K562 (cell line): ENCODE measurements around the gene HEXIM1. TPM values are rescaled to one million over a fixed set of nuclear protein-coding genes. Genes with fewer than 3 reads are reported as not detected.

Experiments
- CBFB ChIP-seq: sonication (generic); formaldehyde crosslinking; IDR thresholded peaks from 2 replicates; pipeline ENCODE4 v1.4.0; 2020; ENCODE audit warnings: mild to moderate bottlenecking, missing genetic modification reagents
- CREBBP ChIP-seq: IDR thresholded peaks from one replicate; pipeline ENCODE4 v1.6.1; 2012; ENCODE audit warnings: low read depth, mild to moderate bottlenecking, control low read depth, inconsistent platforms, low read length
- DNMT1 ChIP-seq: fragments of 450-650 bp; IDR thresholded peaks from 2 replicates; pipeline ENCODE4 v1.6.1; 2016; ENCODE audit warnings: antibody characterized with exemption, mild to moderate bottlenecking
- FIP1L1 ChIP-seq: fragments of 200-400 bp; formaldehyde crosslinking; IDR thresholded peaks from 2 replicates; pipeline ENCODE4 v1.6.1; 2018; ENCODE audit warnings: mild to moderate bottlenecking, low read depth, low read length; ENCODE audit not compliant: poor library complexity, severe bottlenecking
- FOXA3 ChIP-seq, 2 experiments: fragments of 450-650 bp in 1 of 2; sonication (generic) in 1 of 2; formaldehyde crosslinking; IDR thresholded peaks in 1 of 2; conservative IDR thresholded peaks in 1 of 2; 2 replicates each; pipeline versions ENCODE4 v1.4.0 to v1.8.0; 2020 to 2022; ENCODE audit warnings: mild to moderate bottlenecking in 2 of 2, missing genetic modification reagents in 1 of 2
- PML ChIP-seq: IDR thresholded peaks from 2 replicates; pipeline ENCODE4 v1.6.1; 2012; ENCODE audit warnings: low read length, inconsistent platforms
- POU5F1 ChIP-seq: fragments of 150-350 bp; IDR thresholded peaks from 2 replicates; pipeline ENCODE4 v1.6.1; 2014; ENCODE audit warnings: borderline replicate concordance, low read length, low read depth, mild to moderate bottlenecking; ENCODE audit not compliant: partially characterized antibody
- PRPF4 ChIP-seq: fragments of 200-400 bp; formaldehyde crosslinking; IDR thresholded peaks from one replicate; pipeline ENCODE4 v1.6.1; 2017; ENCODE audit warnings: low read length, low read depth, mild to moderate bottlenecking; ENCODE audit not compliant: insufficient read depth, poor library complexity, severe bottlenecking
- PTBP1 ChIP-seq: fragments of 200-400 bp; formaldehyde crosslinking; IDR thresholded peaks from 2 replicates; pipeline ENCODE4 v1.6.1; 2017; ENCODE audit warnings: low read depth, low read length
- TAF1 ChIP-seq: IDR thresholded peaks from 2 replicates; pipeline ENCODE4 v1.6.1; 2011; ENCODE audit warnings: mild to moderate bottlenecking, low read length, moderate library complexity; ENCODE audit not compliant: insufficient read depth, control insufficient read depth, severe bottlenecking; ENCODE audit errors: extremely low read depth
- ZFP36 ChIP-seq: fragments of 150-350 bp; IDR thresholded peaks from 2 replicates; pipeline ENCODE4 v1.6.1; 2018; ENCODE audit warnings: low read length, low read depth; ENCODE audit not compliant: partially characterized antibody
- ZNF184 ChIP-seq: sonication (generic); formaldehyde crosslinking; IDR thresholded peaks from 2 replicates; pipeline ENCODE4 v1.5.0; 2020; ENCODE audit warnings: missing genetic modification reagents
- polyA plus RNA-seq, 8 experiments: library from polyadenylated mRNA; depleted of rRNA in 4 of 8; stranded (reverse) in 5 of 8; unstranded in 3 of 8; fragments of >200 nt; fragmentation: Nextera tagmentation in 2 of 8; fragmentation: Illumina TruSeq in 1 of 8; extraction: Ambion mirVana in 2 of 8; extraction: Trizol in 1 of 8; gene quantifications; 2 replicates each; pipeline versions ENCODE4 v1.2.1 to v1.2.3, GENCODE V29; 2011 to 2014; ENCODE audit warnings: inconsistent platforms in 1 of 8, missing spikeins in 1 of 8
- total RNA-seq, 7 experiments: library from RNA; depleted of rRNA in 6 of 7; stranded (reverse); fragments of >200 nt in 6 of 7; fragmentation: Illumina TruSeq in 2 of 7; extraction: Trizol in 2 of 7; gene quantifications; 2 replicates each; pipeline versions ENCODE4 v1.2.1 to v1.2.3, GENCODE V29; 2011 to 2021; ENCODE audit warnings: low replicate concordance in 1 of 7
- TF ChIP-seq, protein P1 (sequence below): fragments of 450-650 bp; IDR thresholded peaks from 2 replicates; pipeline ENCODE4 v1.6.1; 2016; ENCODE audit warnings: mild to moderate bottlenecking
- TF ChIP-seq, protein P2 (sequence below), 2 experiments: fragments of 450-650 bp; IDR thresholded peaks; 2 replicates each; pipeline ENCODE4 v1.6.1; 2018; ENCODE audit warnings: mild to moderate bottlenecking in 2 of 2, low read depth in 1 of 2; ENCODE audit not compliant: partially characterized antibody in 2 of 2
- TF ChIP-seq, protein P3 (sequence below): sonication (generic); formaldehyde crosslinking; IDR thresholded peaks from 2 replicates; pipeline ENCODE4 v1.8.1; 2022; ENCODE audit warnings: missing genetic modification reagents
- TF ChIP-seq, protein P4 (sequence below): fragments of 200-400 bp; formaldehyde crosslinking; IDR thresholded peaks from 2 replicates; pipeline ENCODE4 v1.6.1; 2017; ENCODE audit warnings: mild to moderate bottlenecking, low read depth, low read length, moderate library complexity

Gene HEXIM1
- total and polyA plus RNA-seq, 9 of the 15 experiments (the other 6 are each of a cell fraction or from before 2014, with no cell fraction given) = 1.4 to 28.3 (median 9.1) TPM

DNA sequence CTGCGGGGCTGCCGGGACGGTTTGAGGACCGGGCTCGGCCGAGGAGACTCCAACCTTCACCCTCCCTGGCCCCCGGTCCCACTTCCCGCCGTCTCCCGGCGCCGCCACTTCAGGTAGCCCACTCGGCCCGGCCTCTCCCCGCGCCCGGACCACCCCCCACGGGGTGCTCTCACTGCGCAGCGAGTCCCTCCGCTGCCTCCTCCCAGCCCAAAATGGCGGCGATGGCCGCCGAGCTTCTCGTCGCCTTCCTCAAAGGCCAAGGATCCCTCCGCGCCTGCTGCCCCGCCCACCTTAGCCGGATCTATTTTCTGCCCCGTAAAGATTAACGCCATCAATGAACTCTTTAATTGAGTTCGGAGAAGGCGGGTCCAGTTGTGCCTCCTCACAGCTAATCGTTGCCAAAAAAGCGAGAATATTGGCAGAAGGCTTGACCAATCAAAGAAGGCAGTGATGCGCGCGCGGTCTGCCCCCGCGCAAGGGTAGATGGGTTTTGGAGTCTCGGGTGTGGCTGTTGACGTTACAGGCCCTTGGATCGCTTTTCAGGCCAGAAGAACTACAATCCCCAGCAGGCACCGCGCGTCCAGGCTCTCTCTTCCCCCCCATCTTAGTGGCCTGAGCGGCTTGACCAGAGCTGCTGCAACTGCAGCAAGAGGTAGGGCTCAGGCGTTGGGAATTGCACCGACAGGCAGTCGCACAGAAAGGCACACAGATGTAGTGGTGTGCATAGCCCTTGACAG, 13.2 kb downstream of the HEXIM1 start, which contains the start of gene HEXIM2 (continued):
- TF ChIP-seq TAF1 (peak; percentile 98), FOXA3 (CRISPR knock-in tag; conservative IDR thresholded peaks at IDR 0.05 in 1 of 2, IDR thresholded peaks at IDR 0.05 in 1 of 2) (peak in 1 of 2 experiments; percentile 84; a peak in 2 of 4 replicates), CBFB (CRISPR knock-in tag) (no peak), FIP1L1 (peak; percentile 92), ZFP36 (peak; percentile 6), DNMT1 (no peak), PTBP1 (no peak), PML (peak; percentile 86), ZNF184 (no peak), CREBBP (no peak), POU5F1 (peak; percentile 52), PRPF4 (peak; percentile 72)
- TF ChIP-seq, protein P1, sequence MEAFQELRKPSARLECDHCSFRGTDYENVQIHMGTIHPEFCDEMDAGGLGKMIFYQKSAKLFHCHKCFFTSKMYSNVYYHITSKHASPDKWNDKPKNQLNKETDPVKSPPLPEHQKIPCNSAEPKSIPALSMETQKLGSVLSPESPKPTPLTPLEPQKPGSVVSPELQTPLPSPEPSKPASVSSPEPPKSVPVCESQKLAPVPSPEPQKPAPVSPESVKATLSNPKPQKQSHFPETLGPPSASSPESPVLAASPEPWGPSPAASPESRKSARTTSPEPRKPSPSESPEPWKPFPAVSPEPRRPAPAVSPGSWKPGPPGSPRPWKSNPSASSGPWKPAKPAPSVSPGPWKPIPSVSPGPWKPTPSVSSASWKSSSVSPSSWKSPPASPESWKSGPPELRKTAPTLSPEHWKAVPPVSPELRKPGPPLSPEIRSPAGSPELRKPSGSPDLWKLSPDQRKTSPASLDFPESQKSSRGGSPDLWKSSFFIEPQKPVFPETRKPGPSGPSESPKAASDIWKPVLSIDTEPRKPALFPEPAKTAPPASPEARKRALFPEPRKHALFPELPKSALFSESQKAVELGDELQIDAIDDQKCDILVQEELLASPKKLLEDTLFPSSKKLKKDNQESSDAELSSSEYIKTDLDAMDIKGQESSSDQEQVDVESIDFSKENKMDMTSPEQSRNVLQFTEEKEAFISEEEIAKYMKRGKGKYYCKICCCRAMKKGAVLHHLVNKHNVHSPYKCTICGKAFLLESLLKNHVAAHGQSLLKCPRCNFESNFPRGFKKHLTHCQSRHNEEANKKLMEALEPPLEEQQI = peak; percentile 15; the same call in 1 of the 2 replicates
- TF ChIP-seq, protein P2, sequence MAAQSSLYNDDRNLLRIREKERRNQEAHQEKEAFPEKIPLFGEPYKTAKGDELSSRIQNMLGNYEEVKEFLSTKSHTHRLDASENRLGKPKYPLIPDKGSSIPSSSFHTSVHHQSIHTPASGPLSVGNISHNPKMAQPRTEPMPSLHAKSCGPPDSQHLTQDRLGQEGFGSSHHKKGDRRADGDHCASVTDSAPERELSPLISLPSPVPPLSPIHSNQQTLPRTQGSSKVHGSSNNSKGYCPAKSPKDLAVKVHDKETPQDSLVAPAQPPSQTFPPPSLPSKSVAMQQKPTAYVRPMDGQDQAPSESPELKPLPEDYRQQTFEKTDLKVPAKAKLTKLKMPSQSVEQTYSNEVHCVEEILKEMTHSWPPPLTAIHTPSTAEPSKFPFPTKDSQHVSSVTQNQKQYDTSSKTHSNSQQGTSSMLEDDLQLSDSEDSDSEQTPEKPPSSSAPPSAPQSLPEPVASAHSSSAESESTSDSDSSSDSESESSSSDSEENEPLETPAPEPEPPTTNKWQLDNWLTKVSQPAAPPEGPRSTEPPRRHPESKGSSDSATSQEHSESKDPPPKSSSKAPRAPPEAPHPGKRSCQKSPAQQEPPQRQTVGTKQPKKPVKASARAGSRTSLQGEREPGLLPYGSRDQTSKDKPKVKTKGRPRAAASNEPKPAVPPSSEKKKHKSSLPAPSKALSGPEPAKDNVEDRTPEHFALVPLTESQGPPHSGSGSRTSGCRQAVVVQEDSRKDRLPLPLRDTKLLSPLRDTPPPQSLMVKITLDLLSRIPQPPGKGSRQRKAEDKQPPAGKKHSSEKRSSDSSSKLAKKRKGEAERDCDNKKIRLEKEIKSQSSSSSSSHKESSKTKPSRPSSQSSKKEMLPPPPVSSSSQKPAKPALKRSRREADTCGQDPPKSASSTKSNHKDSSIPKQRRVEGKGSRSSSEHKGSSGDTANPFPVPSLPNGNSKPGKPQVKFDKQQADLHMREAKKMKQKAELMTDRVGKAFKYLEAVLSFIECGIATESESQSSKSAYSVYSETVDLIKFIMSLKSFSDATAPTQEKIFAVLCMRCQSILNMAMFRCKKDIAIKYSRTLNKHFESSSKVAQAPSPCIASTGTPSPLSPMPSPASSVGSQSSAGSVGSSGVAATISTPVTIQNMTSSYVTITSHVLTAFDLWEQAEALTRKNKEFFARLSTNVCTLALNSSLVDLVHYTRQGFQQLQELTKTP (IDR thresholded peaks at IDR 0.05; ENCODE audit: low read depth in 1 of 2, partially characterized antibody in 2 of 2) = peak; percentile 41 to 95
- TF ChIP-seq, protein P3, sequence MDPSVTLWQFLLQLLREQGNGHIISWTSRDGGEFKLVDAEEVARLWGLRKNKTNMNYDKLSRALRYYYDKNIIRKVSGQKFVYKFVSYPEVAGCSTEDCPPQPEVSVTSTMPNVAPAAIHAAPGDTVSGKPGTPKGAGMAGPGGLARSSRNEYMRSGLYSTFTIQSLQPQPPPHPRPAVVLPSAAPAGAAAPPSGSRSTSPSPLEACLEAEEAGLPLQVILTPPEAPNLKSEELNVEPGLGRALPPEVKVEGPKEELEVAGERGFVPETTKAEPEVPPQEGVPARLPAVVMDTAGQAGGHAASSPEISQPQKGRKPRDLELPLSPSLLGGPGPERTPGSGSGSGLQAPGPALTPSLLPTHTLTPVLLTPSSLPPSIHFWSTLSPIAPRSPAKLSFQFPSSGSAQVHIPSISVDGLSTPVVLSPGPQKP (CRISPR knock-in tag) = no peak
- TF ChIP-seq, protein P4, sequence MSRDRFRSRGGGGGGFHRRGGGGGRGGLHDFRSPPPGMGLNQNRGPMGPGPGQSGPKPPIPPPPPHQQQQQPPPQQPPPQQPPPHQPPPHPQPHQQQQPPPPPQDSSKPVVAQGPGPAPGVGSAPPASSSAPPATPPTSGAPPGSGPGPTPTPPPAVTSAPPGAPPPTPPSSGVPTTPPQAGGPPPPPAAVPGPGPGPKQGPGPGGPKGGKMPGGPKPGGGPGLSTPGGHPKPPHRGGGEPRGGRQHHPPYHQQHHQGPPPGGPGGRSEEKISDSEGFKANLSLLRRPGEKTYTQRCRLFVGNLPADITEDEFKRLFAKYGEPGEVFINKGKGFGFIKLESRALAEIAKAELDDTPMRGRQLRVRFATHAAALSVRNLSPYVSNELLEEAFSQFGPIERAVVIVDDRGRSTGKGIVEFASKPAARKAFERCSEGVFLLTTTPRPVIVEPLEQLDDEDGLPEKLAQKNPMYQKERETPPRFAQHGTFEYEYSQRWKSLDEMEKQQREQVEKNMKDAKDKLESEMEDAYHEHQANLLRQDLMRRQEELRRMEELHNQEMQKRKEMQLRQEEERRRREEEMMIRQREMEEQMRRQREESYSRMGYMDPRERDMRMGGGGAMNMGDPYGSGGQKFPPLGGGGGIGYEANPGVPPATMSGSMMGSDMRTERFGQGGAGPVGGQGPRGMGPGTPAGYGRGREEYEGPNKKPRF = no peak
